Memory B cell (primary cell): ENCODE measurements around the gene PHACTR1.

Source experiments
- ATAC-seq: fragments of 150-1000 bp; cut with Tn5 transposase; 2 replicates; pipeline ENCODE4 v1.10.0; 2021; ENCODE audit warnings: low read depth, mild to moderate bottlenecking, moderate library complexity
- DNase-seq, 2 donors: peaks; one replicate each; pipeline ENCODE4 v3.0.0; 2022; ENCODE audit warnings: low spot score in 2 of 2
- H3K27ac Mint-ChIP-seq: one replicate; pipeline ENCODE4 v1.8.0; 2022; ENCODE audit warnings: mild to moderate bottlenecking, moderate library complexity, mixed read lengths
- H3K27me3 Mint-ChIP-seq: one replicate; pipeline ENCODE4 v1.8.0; 2022; ENCODE audit warnings: mixed read lengths
- H3K36me3 Mint-ChIP-seq: one replicate; pipeline ENCODE4 v1.8.0; 2022; ENCODE audit warnings: mild to moderate bottlenecking, mixed read lengths
- H3K4me1 Mint-ChIP-seq: one replicate; pipeline ENCODE4 v1.8.0; 2022; ENCODE audit warnings: mixed read lengths
- H3K4me3 Mint-ChIP-seq: one replicate; pipeline ENCODE4 v1.8.0; 2022; ENCODE audit warnings: mild to moderate bottlenecking, moderate library complexity, mixed read lengths
- H3K9me3 Mint-ChIP-seq: one replicate; pipeline ENCODE4 v1.8.0; 2022; ENCODE audit warnings: mixed read lengths

PHACTR1 gene

DNA sequence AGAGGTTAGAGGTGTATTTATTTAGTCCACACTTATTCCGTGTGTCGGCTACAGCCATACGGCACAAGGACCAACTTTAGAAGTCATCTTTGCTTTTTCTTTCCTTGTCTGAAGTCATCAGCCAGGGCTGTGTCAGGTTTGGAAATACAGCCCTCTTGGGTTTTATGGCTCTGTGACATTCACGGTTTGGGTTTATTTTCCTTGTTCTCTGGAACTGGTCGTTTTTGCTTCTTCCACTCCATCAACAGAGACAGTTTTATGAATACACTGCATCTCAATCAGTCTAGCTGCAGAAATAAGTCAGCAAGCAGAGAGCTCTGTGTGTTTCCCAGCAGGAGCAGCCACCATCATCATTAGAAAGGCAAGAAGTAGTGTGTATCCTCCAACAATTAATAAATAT is 479.2 kb downstream of the PHACTR1 start:
- H3K27ac Mint-ChIP-seq: no peak overlapping the region
- ATAC-seq: no peak
- no peak for DNase-seq
- H3K27me3 Mint-ChIP-seq: peaks cover 11% of the 10 kb centered on the region
- no peaks in the 10 kb centered on the region for H3K9me3 Mint-ChIP-seq
- H3K4me1 Mint-ChIP-seq: peaks cover 3% of the 10 kb centered on the region
- H3K4me3 Mint-ChIP-seq: no peak overlapping the region
- H3K36me3 Mint-ChIP-seq: no peaks in the 10 kb centered on the region

DNA sequence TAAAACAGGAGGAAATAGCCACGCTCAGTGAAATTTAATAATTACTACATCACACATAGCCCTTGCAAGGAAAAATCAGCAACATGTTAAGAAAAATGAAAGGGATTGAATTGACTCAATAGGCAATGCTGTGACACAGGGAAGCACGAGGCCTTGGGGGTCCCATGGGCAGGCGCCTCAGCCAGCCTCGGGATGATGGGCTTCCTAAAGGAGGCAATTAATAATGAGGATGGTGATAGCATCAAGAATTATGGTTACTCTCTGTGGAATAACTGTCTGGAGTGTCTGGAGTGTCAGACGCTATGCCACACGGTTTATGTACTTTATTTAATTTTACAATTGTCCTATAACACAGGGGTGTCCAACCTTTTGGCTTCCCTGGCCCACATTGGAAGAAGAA is 481.6 kb downstream of the PHACTR1 start:
- no peaks in the 10 kb centered on the region for H3K36me3 Mint-ChIP-seq
- H3K27me3 Mint-ChIP-seq: peaks cover 6% of the 10 kb centered on the region
- no peak for ATAC-seq
- peaks cover 3% of the 10 kb centered on the region for H3K4me1 Mint-ChIP-seq
- no peak for DNase-seq
- no peak overlapping the region for H3K27ac Mint-ChIP-seq
- H3K9me3 Mint-ChIP-seq: no peaks in the 10 kb centered on the region
- H3K4me3 Mint-ChIP-seq: no peak overlapping the region

- Mint-ChIP-seq H3K4me3 (no peak overlapping the region), H3K27me3 (peaks cover 6% of the 10 kb centered on the region), H3K27ac (no peak overlapping the region), H3K9me3 (no peaks in the 10 kb centered on the region), H3K36me3 (no peaks in the 10 kb centered on the region), H3K4me1 (no peaks in the 10 kb centered on the region)
- no peak for DNase-seq
- ATAC-seq: no peak
Observed at GRCh38 chr6:13201336-13201735, 484.8 kb downstream of the PHACTR1 start.

- Mint-ChIP-seq H3K36me3 (no peaks in the 10 kb centered on the region), H3K4me1 (no peaks in the 10 kb centered on the region), H3K9me3 (no peaks in the 10 kb centered on the region), H3K27ac (no peak overlapping the region), H3K27me3 (peaks cover 6% of the 10 kb centered on the region), H3K4me3 (no peak overlapping the region)
- ATAC-seq (no peak), DNase-seq (no peak)
Observed at GRCh38 chr6:13203145-13203544, 486.6 kb downstream of the PHACTR1 start.

DNA sequence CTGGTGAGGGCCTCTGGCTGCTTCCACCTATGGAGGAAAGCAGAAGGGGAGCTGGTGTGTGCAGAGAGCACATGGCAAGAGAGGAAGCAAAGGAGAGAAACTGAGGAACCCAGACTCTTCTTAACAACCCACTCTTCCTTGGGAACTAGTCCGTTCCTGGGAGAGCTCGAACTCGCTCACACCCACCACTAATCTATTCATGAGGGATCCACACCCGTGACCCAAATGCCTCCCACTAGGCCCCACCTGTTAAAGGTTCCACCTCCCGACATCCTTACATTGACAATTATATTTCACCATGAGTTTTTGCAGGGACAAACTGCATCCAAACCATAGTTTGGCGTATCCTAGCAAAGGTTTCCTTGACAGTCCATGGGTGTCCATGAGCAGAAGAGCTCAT is 488.5 kb downstream of the PHACTR1 start:
- Mint-ChIP-seq H3K27me3 (peaks cover 6% of the 10 kb centered on the region), H3K27ac (no peak overlapping the region), H3K4me3 (no peak overlapping the region), H3K4me1 (no peaks in the 10 kb centered on the region), H3K36me3 (no peaks in the 10 kb centered on the region), H3K9me3 (no peaks in the 10 kb centered on the region)
- ATAC-seq (no peak), DNase-seq (no peak)

DNA sequence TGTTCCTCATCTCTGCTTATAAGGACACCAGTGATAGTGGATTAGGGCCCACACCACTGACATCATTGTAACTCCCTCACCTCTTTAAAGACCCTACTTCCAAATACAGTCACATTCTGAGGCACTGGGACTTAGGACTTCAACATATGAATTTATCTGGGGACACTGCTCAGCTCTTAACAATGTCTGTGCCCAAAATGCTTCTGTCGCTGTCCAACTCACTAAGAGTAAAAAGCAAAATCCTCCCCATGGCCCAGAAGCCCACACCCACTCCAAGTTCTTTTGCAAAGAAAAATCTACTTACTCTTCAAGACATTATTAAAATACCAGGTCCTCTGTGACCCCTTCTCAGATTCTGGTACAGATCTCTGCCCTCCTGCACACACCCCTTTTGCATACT is 495.5 kb downstream of the PHACTR1 start:
- no peak overlapping the region for H3K27ac Mint-ChIP-seq
- H3K9me3 Mint-ChIP-seq: no peaks in the 10 kb centered on the region
- no peaks in the 10 kb centered on the region for H3K36me3 Mint-ChIP-seq
- peaks cover 9% of the 10 kb centered on the region for H3K4me1 Mint-ChIP-seq
- peaks cover 1% of the 10 kb centered on the region for H3K27me3 Mint-ChIP-seq
- DNase-seq (no peak), ATAC-seq (no peak)
- H3K4me3 Mint-ChIP-seq: no peak overlapping the region

DNA sequence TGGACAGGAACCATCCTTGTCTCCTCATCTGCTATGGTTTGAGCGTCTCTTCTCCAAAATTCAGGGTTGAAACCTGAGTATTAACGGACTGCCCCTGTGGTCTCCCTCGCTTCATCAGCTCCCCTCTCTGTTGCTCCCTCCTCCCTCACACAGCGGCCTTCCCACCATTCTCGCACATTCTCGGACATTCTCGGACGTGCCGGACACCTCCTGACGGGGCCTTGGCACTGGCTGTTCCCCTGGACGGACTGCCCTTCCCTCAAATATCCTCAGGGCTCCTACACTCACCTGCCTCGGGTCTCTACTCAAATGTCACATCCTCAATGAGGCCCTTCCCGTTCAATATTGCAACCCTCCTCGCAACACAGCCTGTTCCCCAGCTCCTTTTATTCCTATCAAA is 496.0 kb downstream of the PHACTR1 start:
- Mint-ChIP-seq H3K27ac (no peak overlapping the region), H3K4me3 (no peak overlapping the region)

DNA sequence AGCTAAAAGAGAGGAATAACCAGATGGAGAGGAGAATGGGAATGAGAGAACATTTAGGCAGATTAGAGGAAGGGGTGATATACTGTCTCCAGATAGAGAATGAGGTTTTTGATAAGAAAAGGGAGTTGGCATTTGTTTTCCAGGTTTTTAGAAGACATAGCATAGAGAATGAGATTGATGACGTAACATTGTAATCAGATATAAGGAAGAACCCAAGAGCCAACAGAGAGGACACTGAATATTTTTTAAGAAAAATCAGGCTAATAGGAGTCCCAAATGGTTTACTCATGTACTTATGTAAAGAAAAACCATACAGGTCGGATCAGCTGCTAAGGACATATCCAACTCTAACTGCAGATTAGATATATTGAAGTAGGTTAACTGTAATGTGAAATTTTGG is 498.8 kb downstream of the PHACTR1 start:
- H3K9me3 Mint-ChIP-seq: no peaks in the 10 kb centered on the region
- peaks cover 12% of the 10 kb centered on the region for H3K4me1 Mint-ChIP-seq
- DNase-seq (no peak), ATAC-seq (no peak)
- H3K36me3 Mint-ChIP-seq: no peaks in the 10 kb centered on the region
- peaks cover 3% of the 10 kb centered on the region for H3K27me3 Mint-ChIP-seq
- H3K27ac Mint-ChIP-seq: no peak overlapping the region
- no peak overlapping the region for H3K4me3 Mint-ChIP-seq

More for the DNA sequence above, 496.0 kb downstream of the PHACTR1 start:
- peaks cover 12% of the 10 kb centered on the region for H3K4me1 Mint-ChIP-seq
- ATAC-seq (no peak), DNase-seq (no peak)
- H3K9me3 Mint-ChIP-seq: no peaks in the 10 kb centered on the region
- H3K27me3 Mint-ChIP-seq: peaks cover 1% of the 10 kb centered on the region
- no peaks in the 10 kb centered on the region for H3K36me3 Mint-ChIP-seq

DNA sequence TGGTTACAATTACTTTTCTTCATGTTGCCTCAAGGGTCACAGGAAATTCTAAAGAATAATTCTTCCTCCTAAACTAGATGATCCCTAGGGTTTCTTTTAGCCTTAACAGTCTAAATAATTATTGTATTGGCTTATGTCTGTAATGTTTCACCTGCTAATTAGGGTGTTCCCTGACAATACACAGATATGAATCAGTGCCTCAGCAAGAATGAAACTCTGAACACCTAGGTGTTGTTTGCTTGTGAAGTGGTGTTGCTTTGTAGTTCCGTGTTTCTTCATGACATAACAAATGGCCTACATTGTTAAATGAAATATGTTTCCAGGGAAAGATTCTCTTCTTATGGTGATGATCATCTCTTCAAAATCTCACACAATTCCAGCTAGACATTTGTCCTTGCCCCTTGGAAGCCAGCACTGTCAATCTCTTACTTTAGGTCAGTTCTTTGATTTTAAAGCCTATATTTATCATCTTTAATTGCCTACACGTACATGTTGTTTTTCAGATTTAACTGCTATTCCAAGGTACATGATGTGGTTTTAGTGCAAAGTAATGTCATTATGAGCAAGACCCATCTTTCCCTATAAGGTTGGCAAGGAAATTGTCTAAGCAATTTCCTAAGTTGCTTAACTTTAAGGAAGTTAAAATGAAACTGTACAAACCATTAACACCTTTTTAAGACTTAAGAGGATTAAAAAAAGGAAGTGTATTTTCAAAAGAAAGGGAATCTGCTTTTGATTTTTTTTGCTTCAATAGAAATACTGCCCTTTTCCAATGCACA is 499.9 kb downstream of the PHACTR1 start:
- Mint-ChIP-seq H3K27ac (no peak overlapping the region), H3K27me3 (peaks cover 9% of the 10 kb centered on the region), H3K4me3 (no peak overlapping the region)

GRCh38 chr6:13217206-13217905 is 500.8 kb downstream of the PHACTR1 start:
- H3K4me1 Mint-ChIP-seq: peaks cover 13% of the 10 kb centered on the region
- peaks cover 9% of the 10 kb centered on the region for H3K27me3 Mint-ChIP-seq
- ATAC-seq (no peak), DNase-seq (no peak)
- no peaks in the 10 kb centered on the region for H3K36me3 Mint-ChIP-seq
- H3K27ac Mint-ChIP-seq: no peak overlapping the region
- no peak overlapping the region for H3K4me3 Mint-ChIP-seq
- no peaks in the 10 kb centered on the region for H3K9me3 Mint-ChIP-seq

More for the DNA sequence above, 499.9 kb downstream of the PHACTR1 start:
- H3K9me3 Mint-ChIP-seq: no peaks in the 10 kb centered on the region
- no peaks in the 10 kb centered on the region for H3K36me3 Mint-ChIP-seq
- DNase-seq: no peak
- peaks cover 16% of the 10 kb centered on the region for H3K4me1 Mint-ChIP-seq
- ATAC-seq: no peak

GRCh38 chr6:13220266-13220665 is 503.7 kb downstream of the PHACTR1 start:
- ATAC-seq: no peak
- no peak overlapping the region for H3K27ac Mint-ChIP-seq

DNA sequence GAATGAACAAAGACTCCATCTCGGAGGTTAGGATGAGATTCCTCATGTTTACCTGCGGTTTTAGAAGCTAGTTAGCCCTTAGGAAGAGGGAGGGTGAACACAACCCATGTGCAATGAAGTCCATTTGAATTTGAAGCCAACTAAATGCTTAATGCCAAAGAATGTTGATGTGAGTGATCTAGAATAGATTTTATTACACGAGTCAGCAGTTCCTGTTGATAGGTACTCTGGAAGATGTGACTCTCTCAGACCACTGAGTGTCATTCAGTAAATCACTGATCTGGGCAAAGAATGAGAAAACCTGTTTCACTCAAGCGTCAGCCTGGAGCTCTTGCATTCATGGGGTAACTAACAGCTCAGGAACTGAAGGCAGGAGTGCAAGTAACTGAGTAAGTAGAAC is 505.5 kb downstream of the PHACTR1 start:
- no peaks in the 10 kb centered on the region for H3K36me3 Mint-ChIP-seq
- H3K4me1 Mint-ChIP-seq: peaks cover 7% of the 10 kb centered on the region

More at GRCh38 chr6:13220266-13220665, 503.7 kb downstream of the PHACTR1 start:
- H3K4me3 Mint-ChIP-seq: no peak overlapping the region
- no peaks in the 10 kb centered on the region for H3K36me3 Mint-ChIP-seq
- peaks cover 13% of the 10 kb centered on the region for H3K4me1 Mint-ChIP-seq
- peaks cover 10% of the 10 kb centered on the region for H3K27me3 Mint-ChIP-seq
- H3K9me3 Mint-ChIP-seq: peaks cover 1% of the 10 kb centered on the region
- no peak for DNase-seq

DNA sequence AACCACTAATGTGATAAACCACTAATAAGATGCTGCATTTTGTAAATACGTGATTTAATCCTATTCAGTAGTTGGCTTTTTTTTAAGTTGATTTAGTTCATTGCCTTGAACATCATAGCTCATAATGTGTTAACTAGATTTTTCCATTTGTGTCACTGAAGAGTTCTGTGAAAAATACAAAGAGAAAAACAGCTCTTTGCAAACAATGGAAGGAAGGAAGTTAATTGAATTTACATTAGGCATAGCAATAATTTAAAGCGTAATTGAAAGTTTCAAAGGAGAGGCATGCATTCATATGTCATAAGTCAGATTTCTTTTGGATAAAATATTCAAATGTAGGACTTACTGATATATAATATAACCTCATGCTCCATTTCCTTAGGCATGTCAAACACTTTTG is 509.5 kb downstream of the PHACTR1 start:
- Mint-ChIP-seq H3K9me3 (peaks cover 3% of the 10 kb centered on the region), H3K27me3 (peaks cover 17% of the 10 kb centered on the region)

More for the DNA sequence above, 505.5 kb downstream of the PHACTR1 start:
- Mint-ChIP-seq H3K4me3 (no peak overlapping the region), H3K27ac (no peak overlapping the region), H3K27me3 (peaks cover 12% of the 10 kb centered on the region), H3K9me3 (peaks cover 1% of the 10 kb centered on the region)
- ATAC-seq (no peak), DNase-seq (no peak)

GRCh38 chr6:13228264-13229204 is 512.0 kb downstream of the PHACTR1 start:
- Mint-ChIP-seq H3K4me3 (no peak overlapping the region), H3K27ac (no peak overlapping the region), H3K27me3 (peaks cover 23% of the 10 kb centered on the region), H3K4me1 (peaks cover 15% of the 10 kb centered on the region), H3K9me3 (peaks cover 3% of the 10 kb centered on the region), H3K36me3 (peaks cover 2% of the 10 kb centered on the region)
- no peak for DNase-seq
- ATAC-seq: no peak

More for the DNA sequence above, 509.5 kb downstream of the PHACTR1 start:
- no peak for DNase-seq
- peaks cover 12% of the 10 kb centered on the region for H3K4me1 Mint-ChIP-seq
- H3K27ac Mint-ChIP-seq: no peak overlapping the region
- no peak overlapping the region for H3K4me3 Mint-ChIP-seq
- no peak for ATAC-seq
- peaks cover 2% of the 10 kb centered on the region for H3K36me3 Mint-ChIP-seq
